Measurements from ENCODE around the gene SNX1. TPM values are rescaled to one million over a fixed set of nuclear protein-coding genes. Genes with fewer than 3 reads are reported as not detected.

SNX1 gene
- total and polyA plus RNA-seq, 2 of the 8 experiments (the other 6 are each of a cell fraction or from before 2014, with no cell fraction given): 27.9 to 59.8 TPM

- Histone ChIP-seq H3K79me2 (ENCODE audit: control insufficient read depth in 1 of 2, insufficient read depth in 2 of 2, low read length in 2 of 2) (no peaks in the 10 kb centered on the region), H2AFZ (ENCODE audit: low read length) (no peak overlapping the region), H4K91ac (replicated peaks; ENCODE audit: insufficient read length, low read length) (no peak overlapping the region), H3K4me3 (ENCODE audit: extremely low read depth in 1 of 4, insufficient read depth in 2 of 4, low read depth in 3 of 4, low read length in 4 of 4) (no peak overlapping the region), H3K14ac (ENCODE audit: insufficient read length) (no peak overlapping the region), H3K4me2 (ENCODE audit: insufficient read depth in 1 of 2, low read depth in 2 of 2, low read length in 2 of 2) (no peak overlapping the region), H2BK12ac (ENCODE audit: low read depth, low read length) (no peak overlapping the region), H2BK5ac (ENCODE audit: low read depth, low read length) (no peak overlapping the region), H3K9ac (replicated peaks in 1 of 4; ENCODE audit: extremely low read depth in 1 of 4, low read depth in 3 of 4, low read length in 3 of 4) (no peak overlapping the region), H3K23me2 (ENCODE audit: low read depth, low read length) (no peaks in the 10 kb centered on the region), H4K5ac (ENCODE audit: insufficient read length, low read depth, low read length) (no peak overlapping the region), H3K23ac (ENCODE audit: insufficient read length) (no peak overlapping the region), H2BK120ac (replicated peaks; ENCODE audit: low read depth, low read length) (no peak overlapping the region), H3K4me1 (replicated peaks in 1 of 4; ENCODE audit: control insufficient read depth in 3 of 4, insufficient read depth in 4 of 4, low read length in 3 of 4) (no peaks in the 10 kb centered on the region), H3K56ac (replicated peaks; ENCODE audit: insufficient read length, low read depth, low read length) (no peak overlapping the region), H3K9me3 (ENCODE audit: insufficient read depth in 2 of 2, low read depth in 1 of 2, low read length in 1 of 2) (no peaks in the 10 kb centered on the region), H3K79me1 (ENCODE audit: low read depth, low read length) (no peaks in the 10 kb centered on the region; the same call in 1 of the 2 replicates), H2AK5ac (ENCODE audit: low read depth, low read length) (no peak overlapping the region), H3K36me3 (ENCODE audit: control insufficient read depth in 2 of 4, insufficient read depth in 4 of 4, low read length in 3 of 4) (peaks cover 12 to 51% (median 37%) of the 10 kb centered on the region in 4 experiments), H2BK20ac (ENCODE audit: low read length) (no peak overlapping the region), H3K27me3 (replicated peaks in 1 of 4; ENCODE audit: control insufficient read depth in 3 of 4, extremely low read depth in 1 of 4, insufficient read depth in 3 of 4, low read length in 3 of 4) (no peaks in the 10 kb centered on the region), H4K8ac (ENCODE audit: extremely low read depth, insufficient read depth, low read length) (no peak overlapping the region), H2BK15ac (ENCODE audit: low read length) (no peak overlapping the region), H3K4ac (replicated peaks; ENCODE audit: insufficient read length, low read depth, low read length) (no peak overlapping the region), H4K20me1 (replicated peaks in 1 of 2; ENCODE audit: control insufficient read depth in 1 of 2, insufficient read depth in 2 of 2, low read length in 2 of 2) (no peaks in the 10 kb centered on the region), H3K18ac (ENCODE audit: extremely low read depth, low read length) (no peak overlapping the region), H3K27ac (ENCODE audit: low read depth, low read length) (no peak overlapping the region)
- DNase-seq (ENCODE audit: low read depth in 1 of 2, low spot score in 2 of 2) (no peak), FAIRE-seq (no peak)
- WGBS, 2 experiments (ENCODE audit: extremely low coverage in 1 of 2, insufficient coverage in 1 of 2, insufficient read length in 1 of 2, insufficient replicate concordance in 2 of 2, low coverage in 1 of 2, low lambda C conversion rate in 2 of 2, missing lambda C conversion rate in 1 of 2): 92% methylated on average over 6 of the region's 6 CpGs; no CpG with 5 or more reads in 1 of the 2 experiments
- ChIA-PET POLR2A (ENCODE audit: partially characterized antibody) (no interaction called here), CTCF (ENCODE audit: partially characterized antibody) (interaction anchor here (0.7 kb wide), 1 partner anchor 529 kb away, joined by 3 read pairs; no protein-coding TSS in a partner anchor)
- TF ChIP-seq CTCF (IDR thresholded peaks at IDR 0.05; ENCODE audit: control extremely low read depth in 1 of 3, insufficient read depth in 1 of 3, low read depth in 1 of 3, low read length in 3 of 3) (no peak), CEBPB (IDR thresholded peaks at IDR 0.05; ENCODE audit: low read depth, low read length) (no peak), CBX5 (IDR thresholded peaks at IDR 0.05; ENCODE audit: low read depth, low read length) (no peak), SP4 (IDR thresholded peaks at IDR 0.05; ENCODE audit: low read length) (no peak), HDAC6 (IDR thresholded peaks at IDR 0.05; ENCODE audit: low read depth, low read length) (no peak)
These were observed 31.9 kb downstream of the SNX1 start for GRCh38 chr15:64127521-64128270.

Data from H1 (cell line).